Uterus (tissue), 4 donors: ENCODE results near the gene SFN. TPM values are rescaled to one million over a fixed set of nuclear protein-coding genes. Genes with fewer than 3 reads are reported as not detected.

Experiments used
- DNase-seq, 2 donors: peaks; one replicate each; pipeline ENCODE4 v3.0.0-alpha.2; 2019 to 2020
- H3K27ac ChIP-seq, 2 donors: fragments of 200-600 bp; sonication (generic); 1 replicate in 1 of 2; 2 replicates in 1 of 2; pipeline ENCODE4 v1.5.1; 2016 to 2018
- H3K27me3 ChIP-seq, 2 donors: fragments of 200-600 bp; sonication (generic); one replicate each; pipeline ENCODE4 v1.5.1; 2018 to 2019; ENCODE audit warnings: control low read depth in 1 of 2
- H3K36me3 ChIP-seq, 2 donors: fragments of 200-600 bp; sonication (generic); one replicate each; pipeline ENCODE4 v1.5.1; 2019; ENCODE audit warnings: control low read depth in 1 of 2
- H3K4me1 ChIP-seq, 2 donors: fragments of 200-600 bp; sonication (generic); one replicate each; pipeline ENCODE4 v1.5.1; 2018 to 2019; ENCODE audit warnings: control low read depth in 1 of 2
- H3K4me3 ChIP-seq, 2 donors: fragments of 200-600 bp; sonication (generic); 1 replicate in 1 of 2; 2 replicates in 1 of 2; pipeline ENCODE4 v1.5.1; 2018 to 2019; ENCODE audit warnings: mild to moderate bottlenecking in 1 of 2
- H3K9me3 ChIP-seq, 2 donors: fragments of 200-600 bp; sonication (generic); one replicate each; pipeline ENCODE4 v1.5.1; 2019; ENCODE audit warnings: control low read depth in 1 of 2
- CTCF ChIP-seq, 4 experiments: fragments of 200-600 bp in 2 of 4; fragments of 450-650 bp in 2 of 4; sonication (generic) in 2 of 4; IDR thresholded peaks; one replicate each; pipeline ENCODE4 v1.5.1; 2016 to 2019; ENCODE audit warnings: antibody characterized with exemption in 4 of 4, mild to moderate bottlenecking in 2 of 4, moderate library complexity in 1 of 4
- POLR2A ChIP-seq, 2 donors: fragments of 450-650 bp; IDR thresholded peaks; one replicate each; pipeline ENCODE4 v1.6.1; 2016; ENCODE audit warnings: antibody characterized with exemption in 2 of 2, mild to moderate bottlenecking in 1 of 2, moderate library complexity in 1 of 2
- intact Hi-C: fragments of 100-400 bp; cut with DNase I; formaldehyde crosslinking; loops from one replicate; pipeline ENCODE4 v1.15.1; 2023; ENCODE audit warnings: low total_unique reads
- total RNA-seq, 4 donors: library from RNA; depleted of rRNA in 3 of 4; stranded (reverse); fragments of >200 nt in 3 of 4; gene quantifications; one replicate each; pipeline versions ENCODE4 v1.1.0 to v1.2.4, GENCODE V29; 2014 to 2023
- donor health status: DM: yes; HTN: yes; CAD: no.

SFN gene
- total RNA-seq, 4 donors from 2014 or later = 0.55 to 0.83 TPM; not detected in 2

- Histone ChIP-seq H3K4me1 (no peaks in the 10 kb centered on the region), H3K4me3 (no peak overlapping the region), H3K27ac (no peak overlapping the region), H3K36me3 (no peaks in the 10 kb centered on the region), H3K9me3 (no peaks in the 10 kb centered on the region), H3K27me3 (no peaks in the 10 kb centered on the region)
- TF ChIP-seq POLR2A (IDR thresholded peaks at IDR 0.05) = no peak
- no peak for TF ChIP-seq CTCF (IDR thresholded peaks at IDR 0.05)
- no peak for DNase-seq
- intact Hi-C loops = no loop called here
These were observed 47.0 kb downstream of the SFN start for GRCh38 chr1:26909951-26910342.

GRCh38 chr1:26910343-26911160 is 47.6 kb downstream of the SFN start:
- Histone ChIP-seq H3K4me1 (no peaks in the 10 kb centered on the region), H3K4me3 (no peak overlapping the region)

GRCh38 chr1:26911399-26912146 is 48.6 kb downstream of the SFN start:
- no peaks in the 10 kb centered on the region for H3K4me1 ChIP-seq
- no peaks in the 10 kb centered on the region for H3K9me3 ChIP-seq
- TF ChIP-seq CTCF (IDR thresholded peaks at IDR 0.05) (no peak), POLR2A (IDR thresholded peaks at IDR 0.05) (no peak)
- no peak overlapping the region for H3K4me3 ChIP-seq
- DNase-seq = no peak
- no peak overlapping the region for H3K27ac ChIP-seq
- intact Hi-C loops = no loop called here
- no peaks in the 10 kb centered on the region for H3K36me3 ChIP-seq
- no peaks in the 10 kb centered on the region for H3K27me3 ChIP-seq

More at GRCh38 chr1:26910343-26911160, 47.6 kb downstream of the SFN start:
- H3K9me3 ChIP-seq = no peaks in the 10 kb centered on the region
- no peaks in the 10 kb centered on the region for H3K36me3 ChIP-seq
- no peak for DNase-seq
- H3K27ac ChIP-seq = no peak overlapping the region
- intact Hi-C loops = no loop called here
- no peaks in the 10 kb centered on the region for H3K27me3 ChIP-seq
- TF ChIP-seq CTCF (IDR thresholded peaks at IDR 0.05) = no peak
- no peak for TF ChIP-seq POLR2A (IDR thresholded peaks at IDR 0.05)

- Histone ChIP-seq H3K27me3 (no peaks in the 10 kb centered on the region), H3K9me3 (no peaks in the 10 kb centered on the region), H3K4me3 (no peak overlapping the region), H3K27ac (no peak overlapping the region), H3K36me3 (no peaks in the 10 kb centered on the region), H3K4me1 (no peaks in the 10 kb centered on the region)
- intact Hi-C loops = no loop called here
- no peak for TF ChIP-seq CTCF (IDR thresholded peaks at IDR 0.05)
- no peak for TF ChIP-seq POLR2A (IDR thresholded peaks at IDR 0.05)
- no peak for DNase-seq
These were observed 49.2 kb downstream of the SFN start for GRCh38 chr1:26912147-26912490.

GRCh38 chr1:26913389-26913753 is 50.4 kb downstream of the SFN start:
- no peak for DNase-seq
- intact Hi-C loops = no loop called here
- no peak overlapping the region for H3K4me3 ChIP-seq
- TF ChIP-seq POLR2A (IDR thresholded peaks at IDR 0.05) = no peak
- no peak for TF ChIP-seq CTCF (IDR thresholded peaks at IDR 0.05)
- H3K27ac ChIP-seq = no peak overlapping the region
- no peaks in the 10 kb centered on the region for H3K27me3 ChIP-seq
- H3K36me3 ChIP-seq = no peaks in the 10 kb centered on the region
- H3K9me3 ChIP-seq = no peaks in the 10 kb centered on the region
- no peaks in the 10 kb centered on the region for H3K4me1 ChIP-seq
